ENCODE results near the gene PCBP3. TPM values are rescaled to one million over a fixed set of nuclear protein-coding genes. Genes with fewer than 3 reads are reported as not detected.
A peak's percentile ranks its signal among the peaks of the same experiment; 100 is the strongest.

Gene PCBP3
- polyA plus RNA-seq, 10 donors, result 0.72 to 2.2 (median 1.2) TPM

DNA sequence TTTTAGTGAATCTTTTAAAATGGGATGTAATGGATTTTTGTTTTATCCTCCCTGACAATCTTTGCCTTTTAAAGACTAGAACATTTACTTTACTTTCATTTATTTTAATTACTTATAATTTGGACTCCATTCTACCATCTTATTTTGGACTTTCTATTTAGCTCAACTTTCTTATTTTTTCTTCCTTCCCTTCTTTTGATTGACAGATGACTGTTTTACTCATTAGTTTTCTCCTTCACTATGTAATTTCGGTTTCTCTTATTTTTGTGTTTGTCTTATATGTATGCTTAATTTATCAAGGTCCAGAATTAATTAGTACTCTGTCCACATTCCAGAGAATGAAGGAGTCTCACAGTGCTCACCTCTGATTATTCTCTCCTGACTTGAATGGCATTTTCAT lies 109.9 kb downstream of the PCBP3 start:
- no peak for DNase-seq

DNA sequence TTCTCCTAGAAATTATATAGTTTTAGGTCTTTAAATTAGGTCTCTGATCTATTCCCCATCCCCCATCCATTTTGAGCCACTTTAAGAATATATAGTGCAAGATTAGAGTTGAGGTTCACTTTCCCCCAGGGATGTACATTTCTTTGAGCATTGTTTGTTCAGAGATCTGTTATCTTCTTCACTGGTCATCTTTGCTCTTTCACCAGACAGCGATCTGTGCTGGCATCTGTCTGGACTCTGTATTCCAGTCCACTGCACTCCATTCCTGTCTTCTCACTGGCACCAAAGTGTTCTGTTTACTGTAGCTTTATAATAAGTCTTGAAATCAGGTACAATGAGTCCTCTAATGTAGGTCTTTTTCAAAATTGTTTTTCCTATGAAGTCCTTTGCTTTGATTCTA lies 112.5 kb downstream of the PCBP3 start:
- no peak for DNase-seq

GRCh38 chr21:45756669-45757068 lies 113.1 kb downstream of the PCBP3 start:
- DNase-seq, result no peak

DNA sequence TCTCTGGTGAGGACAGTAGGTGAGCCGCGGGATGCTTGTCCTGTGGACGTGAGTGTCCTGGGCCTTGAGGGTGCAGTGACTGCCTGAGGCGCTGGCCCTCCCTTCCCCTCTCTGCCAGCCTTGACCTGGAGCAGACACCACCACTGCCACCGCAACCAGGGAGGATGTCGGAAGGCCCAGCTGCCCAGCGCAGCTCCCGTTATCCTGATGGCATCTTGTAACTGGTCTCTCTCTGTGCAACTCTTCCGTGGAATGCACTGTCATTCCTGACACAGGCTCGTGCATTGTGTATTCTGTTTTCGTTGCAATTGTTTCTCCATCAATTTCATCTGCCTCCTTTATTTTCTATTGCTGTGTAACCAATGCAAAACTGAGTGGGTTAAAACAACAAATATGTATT lies 118.2 kb downstream of the PCBP3 start:
- DNase-seq, result no peak

- no peak for DNase-seq
Observed at GRCh38 chr21:45763074-45763473, 119.5 kb downstream of the PCBP3 start.

DNA sequence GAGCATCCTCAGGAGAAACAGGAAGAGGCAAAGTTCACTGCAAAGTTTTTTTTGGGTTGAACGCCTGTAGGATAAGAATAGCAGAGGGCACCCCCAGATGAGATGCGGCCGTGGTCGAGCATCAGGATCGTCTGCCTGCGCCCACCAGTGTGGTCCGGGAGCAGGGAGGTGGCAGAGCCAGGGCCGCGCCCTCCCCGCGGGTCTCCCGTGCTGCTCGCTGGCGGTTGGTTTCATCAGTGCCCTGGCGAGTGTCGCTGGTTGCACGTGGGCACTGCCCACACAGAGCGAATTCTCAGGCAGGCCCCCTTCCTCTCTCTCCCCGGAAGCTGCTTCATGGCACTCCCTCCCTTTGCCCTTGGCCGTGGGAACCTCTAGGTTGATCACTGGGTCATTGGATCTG lies 120.0 kb downstream of the PCBP3 start:
- DNase-seq, result no peak

DNA sequence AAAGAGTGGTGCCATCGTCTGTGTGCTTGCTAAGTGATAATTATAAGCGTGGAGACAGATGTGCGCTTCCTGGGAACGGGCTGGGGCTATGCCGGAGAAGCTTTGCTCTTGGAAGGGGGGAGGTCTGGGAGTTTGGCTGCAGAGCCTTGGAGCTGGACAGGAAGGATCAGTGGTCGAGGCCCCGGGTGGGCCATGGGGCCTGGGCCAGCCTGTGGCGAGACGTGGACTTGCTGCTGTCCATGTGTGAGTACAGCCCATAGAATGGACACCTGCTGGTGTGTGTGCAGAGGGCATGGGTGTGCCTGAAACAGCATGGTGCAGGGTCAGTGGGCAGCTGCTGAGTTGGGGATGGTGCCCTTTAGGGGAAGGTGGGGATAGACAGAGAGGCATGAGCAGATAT lies 121.3 kb downstream of the PCBP3 start:
- DNase-seq, result no peak

DNA sequence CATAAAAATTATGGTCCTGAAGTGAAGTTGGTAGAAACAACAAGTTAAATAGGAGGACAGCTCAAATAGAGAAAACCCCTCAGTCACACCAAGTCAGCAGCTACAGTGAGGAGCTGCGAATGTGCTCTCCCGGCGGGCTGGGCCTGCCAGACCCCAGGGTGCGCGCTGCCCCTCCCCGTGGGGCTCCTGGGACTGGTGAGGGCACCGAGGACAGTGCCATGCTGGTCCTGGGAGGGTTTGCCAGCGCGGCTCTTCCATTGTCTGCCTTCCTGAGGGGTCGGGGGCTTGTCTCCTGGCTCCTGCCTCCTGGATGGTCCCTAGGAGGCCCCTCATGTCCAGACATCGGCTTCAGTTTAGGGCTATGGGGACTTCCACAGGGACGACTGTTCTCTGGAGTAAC lies 121.8 kb downstream of the PCBP3 start:
- DNase-seq, result no peak

DNA sequence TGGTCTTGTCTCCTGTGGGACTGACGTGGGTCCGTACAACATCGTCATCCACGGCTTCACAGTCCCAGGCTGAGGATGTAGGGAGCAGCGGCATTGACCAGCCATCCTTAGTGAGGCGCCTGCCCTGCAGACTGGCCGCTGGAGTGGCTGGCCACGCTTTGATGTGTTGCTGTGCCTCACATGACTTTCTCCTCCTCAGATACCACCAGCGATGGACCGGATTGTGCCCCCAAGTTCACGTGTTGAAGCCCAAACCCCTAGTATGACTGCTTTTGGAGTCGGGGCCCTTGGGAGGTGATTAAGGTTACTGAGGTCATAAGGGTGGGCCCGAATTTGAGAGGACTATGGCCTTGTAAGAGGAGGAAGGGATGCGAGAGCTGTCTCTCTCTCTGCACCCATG lies 122.5 kb downstream of the PCBP3 start:
- DNase-seq, result no peak

DNA sequence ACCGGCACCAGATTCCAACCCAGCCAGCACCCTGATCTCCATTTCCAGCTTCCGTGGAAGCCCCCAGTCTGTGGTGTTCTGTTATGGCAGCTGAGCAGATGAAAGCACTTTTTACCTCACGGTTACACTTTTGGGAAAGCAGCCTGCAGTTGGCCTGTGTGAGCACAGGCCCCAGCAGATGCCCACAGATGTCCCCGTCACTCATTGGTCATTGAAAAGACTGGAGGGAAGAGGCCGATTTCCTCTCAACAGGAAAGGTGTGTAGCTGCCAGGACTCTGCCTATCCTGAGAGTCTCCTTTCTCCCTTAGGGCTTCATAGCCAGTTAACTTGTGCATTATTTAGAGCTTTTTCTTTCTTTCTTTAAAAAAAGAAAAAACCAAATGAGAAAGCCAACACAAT lies 123.0 kb downstream of the PCBP3 start:
- DNase-seq, result peak; percentile 27 to 36 (median 33)

DNA sequence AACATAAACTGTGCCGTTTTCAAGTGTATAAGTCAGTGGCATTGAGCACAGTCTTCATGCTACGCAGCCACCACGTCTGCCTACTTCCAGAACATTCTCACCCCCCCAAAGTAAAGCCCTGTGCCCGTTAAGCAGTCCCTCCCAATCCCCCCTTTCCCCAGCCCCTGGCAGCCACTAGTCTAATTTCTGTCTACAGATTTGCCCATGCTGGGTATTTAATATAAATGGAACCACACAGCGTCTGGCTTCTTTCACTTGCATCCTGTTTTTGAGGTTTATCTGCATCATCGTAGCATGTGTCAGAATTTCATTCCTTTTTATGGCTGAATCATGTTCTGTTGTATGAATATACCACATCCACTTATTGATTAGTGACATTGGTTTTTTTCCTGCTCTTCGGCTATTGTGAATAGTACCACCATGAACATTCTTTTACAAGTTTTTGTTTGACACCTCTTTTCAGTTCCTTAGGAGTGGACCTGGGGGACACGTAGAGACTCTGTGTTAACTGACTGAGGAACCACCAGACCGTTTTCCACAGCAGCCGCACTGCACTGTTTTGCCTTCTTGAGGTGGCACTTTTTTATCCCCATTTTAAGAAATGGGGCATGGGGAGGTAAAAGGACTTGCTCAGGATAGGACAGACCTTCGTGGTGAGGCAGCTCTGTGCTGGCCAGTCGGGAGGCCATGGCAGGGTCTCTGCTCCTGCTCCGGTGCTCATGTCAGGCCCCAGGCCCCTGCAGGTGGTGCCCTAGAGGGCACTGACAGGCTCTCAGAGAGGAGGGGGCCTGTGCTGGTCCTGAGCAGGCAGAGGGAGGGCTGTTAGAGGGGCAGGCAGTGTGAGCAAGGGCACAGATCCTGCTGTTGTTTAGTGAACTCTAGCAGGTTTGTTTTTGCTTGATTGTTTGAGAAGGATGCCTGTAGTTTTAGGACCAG lies 123.8 kb downstream of the PCBP3 start:
- peak in 1 of 3 donors; percentile 22 for DNase-seq

- peak in 2 of 3 donors; percentile 21 to 28 for DNase-seq
Observed at GRCh38 chr21:45768011-45768739, 124.7 kb downstream of the PCBP3 start.

DNA sequence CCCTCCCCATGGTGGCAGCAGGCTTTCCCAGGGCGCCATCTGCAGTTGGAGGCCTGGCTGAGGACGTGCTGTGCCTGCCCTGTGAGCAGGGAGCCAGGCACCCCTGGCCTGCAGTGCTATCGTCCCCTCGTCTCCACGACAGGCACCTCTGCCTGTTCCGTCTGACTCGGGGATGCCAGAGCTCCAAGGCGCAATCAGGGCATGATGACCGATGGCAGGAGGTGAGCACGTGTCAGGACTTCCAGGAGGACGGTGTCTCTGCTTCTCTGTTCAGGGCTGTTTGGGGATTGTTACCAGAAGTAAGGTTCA lies 125.2 kb downstream of the PCBP3 start:
- DNase-seq, result no peak

DNA sequence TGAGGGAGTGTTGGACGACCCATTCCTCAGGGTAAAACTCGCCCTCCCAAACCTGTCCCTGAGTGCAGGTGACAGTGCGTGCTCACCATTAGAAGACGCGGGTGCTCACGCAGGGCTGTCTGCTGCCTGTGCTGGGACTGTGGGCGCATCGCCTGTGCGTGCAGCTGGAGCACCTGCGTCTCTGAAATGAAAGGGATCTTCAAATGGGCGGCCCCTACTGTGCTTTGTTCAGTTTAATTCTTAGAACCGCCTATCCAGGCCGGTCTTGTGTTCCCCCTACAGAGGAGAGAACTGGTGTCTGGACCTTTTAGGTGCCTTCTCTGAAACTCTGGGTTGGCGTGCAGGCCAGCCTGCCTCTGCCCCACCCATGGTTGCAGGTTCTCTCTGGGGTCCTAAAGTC lies 125.8 kb downstream of the PCBP3 start:
- no peak for DNase-seq

GRCh38 chr21:45769896-45770295 lies 126.4 kb downstream of the PCBP3 start:
- DNase-seq, result no peak

DNA sequence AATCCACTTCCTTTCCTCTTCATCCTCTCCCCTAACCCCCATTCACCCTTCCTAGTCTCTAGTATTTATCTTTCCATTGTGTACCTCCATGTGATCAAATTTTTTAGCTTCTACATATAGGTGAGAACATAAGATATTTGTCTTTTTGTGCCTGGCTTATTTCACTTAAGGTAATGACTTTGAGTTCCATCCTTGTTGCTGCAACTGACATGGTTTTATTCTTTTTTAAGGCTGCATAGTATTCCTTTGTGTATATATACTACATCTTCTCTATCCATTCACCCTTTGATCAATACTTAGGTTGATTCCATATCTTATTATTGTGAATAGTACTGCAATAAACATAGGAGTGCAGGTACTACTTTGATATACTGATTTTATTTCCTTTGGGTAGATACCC lies 128.7 kb downstream of the PCBP3 start:
- no peak for DNase-seq

DNA sequence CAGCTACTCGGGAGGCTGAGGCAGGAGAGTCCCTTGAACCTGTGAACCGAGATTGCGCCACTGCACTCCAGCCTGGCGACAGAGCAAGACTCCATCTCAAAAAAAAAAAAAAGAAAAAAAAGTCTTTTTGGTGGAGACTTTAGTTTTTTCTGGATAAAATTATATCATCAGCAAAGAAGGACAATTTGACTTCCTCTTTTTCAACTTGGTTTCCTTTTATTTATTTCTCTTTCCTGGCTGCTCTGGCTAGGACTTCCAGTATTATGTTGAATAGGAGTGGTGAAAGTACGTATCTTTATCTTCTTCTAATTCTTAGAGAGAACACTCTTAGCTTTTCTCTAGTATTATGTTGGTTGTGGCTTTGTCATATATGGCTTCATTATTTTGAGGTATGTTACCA lies 130.8 kb downstream of the PCBP3 start:
- no peak for DNase-seq

DNA sequence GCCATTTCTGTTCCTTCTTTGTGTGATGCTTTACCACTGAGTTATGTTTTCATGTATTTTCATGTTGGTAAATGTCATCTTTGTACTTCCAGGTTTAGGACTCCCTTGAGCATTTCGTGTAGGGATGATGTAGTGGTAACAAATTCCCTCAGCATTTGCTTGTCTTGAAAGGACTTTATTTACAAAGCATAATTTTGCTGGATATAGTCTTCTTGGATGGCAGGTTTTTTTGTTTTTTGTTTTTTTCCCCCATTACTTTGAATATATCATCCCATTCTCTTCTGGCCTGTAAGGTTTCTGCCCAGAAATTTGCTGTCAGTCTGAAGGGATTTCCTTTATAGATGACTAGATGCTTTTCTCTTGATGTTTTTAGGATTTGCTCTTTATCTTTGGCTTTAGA lies 133.4 kb downstream of the PCBP3 start:
- DNase-seq, result no peak

DNA sequence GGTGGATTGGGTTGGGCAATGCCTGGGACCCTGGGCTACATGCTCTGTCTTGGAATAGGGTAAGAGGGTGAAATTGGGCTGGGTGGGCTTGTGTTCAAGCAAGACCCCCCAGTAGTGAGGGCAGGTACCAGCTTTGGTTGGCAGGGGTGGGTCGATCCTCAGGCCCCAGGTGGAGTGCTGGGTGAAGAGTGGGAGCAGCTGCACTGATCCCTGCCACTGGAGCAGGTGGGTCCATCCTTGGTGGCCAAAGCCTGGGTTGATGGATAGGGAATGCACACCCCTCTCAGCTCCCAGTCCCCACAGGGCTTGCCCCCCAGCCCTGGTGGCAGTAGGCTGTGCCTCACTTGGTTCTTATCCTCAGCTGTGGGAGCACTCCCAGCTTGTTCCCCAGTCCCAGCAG lies 135.2 kb downstream of the PCBP3 start:
- DNase-seq, result no peak

GRCh38 chr21:45779226-45779625 lies 135.7 kb downstream of the PCBP3 start:
- DNase-seq, result no peak

GRCh38 chr21:45780647-45781046 lies 137.1 kb downstream of the PCBP3 start:
- no peak for DNase-seq

DNA sequence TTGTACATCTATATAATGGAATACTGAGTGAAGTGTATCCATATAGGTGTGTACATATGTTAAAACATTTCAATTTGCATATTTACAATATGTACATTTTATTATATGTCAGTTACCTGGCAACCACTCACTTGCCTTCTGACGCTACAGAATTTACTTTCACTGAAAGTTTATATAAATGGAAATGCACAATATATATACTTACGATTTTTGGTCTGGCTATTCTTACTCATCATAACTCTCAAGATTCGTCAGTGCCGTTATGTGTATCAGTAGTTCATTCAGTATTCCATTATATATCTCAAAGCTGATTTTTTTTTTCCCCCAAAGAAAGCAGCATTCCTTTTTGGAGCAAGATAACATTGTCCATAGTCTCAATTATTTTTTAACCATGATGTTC lies 138.2 kb downstream of the PCBP3 start:
- DNase-seq, result no peak

GRCh38 chr21:45786660-45787059 lies 143.1 kb downstream of the PCBP3 start:
- no peak for DNase-seq
